GM19239 (cell line): ENCODE data around the gene FBL.
"Not testable (repeated sequence)": the region's sequence is repeated elsewhere in the genome, so short reads cannot be mapped to it uniquely, and the experiment has no call there.

Source experiments
- DNase-seq: peaks from one replicate; pipeline ENCODE4 v3.0.0; 2011; ENCODE audit warnings: low spot score; ENCODE audit not compliant: insufficient read length
- FAIRE-seq: peaks from 2 replicates; lab custom pipeline; 2011; peaks lifted over from hg19 to GRCh38; lab: Jason Lieb, UNC

FBL gene

DNA sequence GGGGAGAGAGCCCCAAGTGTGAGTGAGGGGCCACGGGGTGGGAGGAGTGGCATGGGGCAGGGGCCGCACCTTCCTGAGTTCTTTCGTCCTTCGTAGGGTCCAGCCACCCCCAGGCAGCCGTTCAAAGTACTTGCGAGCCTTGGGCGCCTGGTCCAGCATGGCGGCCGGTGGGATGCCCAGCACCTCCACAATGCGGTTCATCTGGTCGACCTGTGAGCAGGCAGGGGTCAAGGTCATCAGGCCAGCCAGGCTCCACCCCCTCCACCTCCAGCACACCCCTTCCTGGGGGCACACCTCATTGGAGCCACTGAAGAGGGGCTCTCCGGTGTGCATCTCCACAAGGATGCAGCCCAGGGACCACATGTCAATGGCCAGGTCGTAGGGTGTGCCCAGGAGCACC, 19.0 kb downstream of the FBL start:
- DNase-seq: no peak
- no peak for FAIRE-seq

DNA sequence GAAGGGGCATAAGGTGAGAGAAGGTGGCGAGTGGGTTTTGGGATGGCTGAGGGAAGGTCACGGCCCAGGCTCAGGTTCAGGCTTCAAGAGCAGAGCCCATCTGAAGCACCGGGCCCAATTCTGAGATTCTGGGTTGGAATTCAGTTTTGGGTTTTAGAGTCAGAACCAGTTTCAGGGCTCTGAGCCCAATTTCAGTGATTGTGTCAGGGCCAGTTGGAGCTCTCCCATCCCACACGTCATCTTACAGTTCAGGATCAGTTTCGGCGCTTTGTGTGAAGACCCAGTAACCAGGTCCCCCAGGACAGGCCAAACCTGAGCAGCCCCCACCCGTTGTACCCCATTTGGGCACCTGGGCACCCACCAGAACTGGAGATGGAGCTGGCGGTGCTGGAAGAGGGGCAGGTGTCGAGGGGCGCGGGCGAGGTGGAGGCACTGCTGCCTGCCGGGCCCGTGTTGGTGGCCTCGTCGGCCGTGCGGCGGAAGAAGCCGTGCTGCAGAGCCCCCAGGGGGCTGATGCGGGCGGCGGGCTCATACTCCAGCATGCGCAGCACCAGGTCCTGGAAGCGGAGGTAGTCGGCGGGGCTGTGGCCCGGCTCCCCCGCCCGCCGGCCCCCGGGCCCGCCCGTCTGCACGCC, 19.8 kb downstream of the FBL start:
- DNase-seq (no peak), FAIRE-seq (no peak)

- DNase-seq (no peak), FAIRE-seq (no peak)
Observed at GRCh38 chr19:39825531-39826076, 20.6 kb downstream of the FBL start.

- FAIRE-seq (no peak), DNase-seq (no peak)
Observed at GRCh38 chr19:39825093-39825463, 21.1 kb downstream of the FBL start.

- DNase-seq: peak; percentile 97
- FAIRE-seq: peak; percentile 98
Observed at GRCh38 chr19:39824143-39825092, 21.8 kb downstream of the FBL start.

- FAIRE-seq: peak; percentile 28
Observed at GRCh38 chr19:39823686-39824085, 22.5 kb downstream of the FBL start.

DNA sequence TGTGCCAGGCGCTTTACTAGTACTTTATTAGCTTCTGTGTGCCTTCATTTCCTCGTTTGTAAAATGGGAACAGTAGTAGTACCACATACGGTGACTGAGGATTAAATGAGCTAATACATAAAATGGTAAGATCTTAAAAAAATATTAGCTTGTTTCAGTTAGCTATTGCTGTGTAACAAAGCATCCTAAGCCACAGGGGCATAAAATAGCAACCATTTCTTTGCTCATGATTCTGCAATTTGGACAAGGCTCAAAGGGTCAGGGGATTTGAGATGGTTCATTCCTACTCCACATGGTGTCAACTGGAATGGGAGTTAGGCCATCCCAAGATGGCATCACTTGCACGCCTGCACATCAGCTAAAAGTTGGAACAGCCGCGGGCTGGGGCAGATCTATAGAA, 25.5 kb downstream of the FBL start:
- FAIRE-seq (no peak), DNase-seq (no peak)

More at GRCh38 chr19:39823686-39824085, 22.5 kb downstream of the FBL start:
- DNase-seq: no peak

- FAIRE-seq (no peak), DNase-seq (no peak)
Observed at GRCh38 chr19:39819786-39820185, 26.4 kb downstream of the FBL start.

GRCh38 chr19:39818626-39819097, 27.5 kb downstream of the FBL start:
- DNase-seq: no peak
- peak; percentile 81 for FAIRE-seq

- no peak for FAIRE-seq
- DNase-seq: no peak
Observed at GRCh38 chr19:39817888-39818561, 28.2 kb downstream of the FBL start.

- DNase-seq (no peak), FAIRE-seq (no peak)
Observed at GRCh38 chr19:39816287-39817048, 29.7 kb downstream of the FBL start.

DNA sequence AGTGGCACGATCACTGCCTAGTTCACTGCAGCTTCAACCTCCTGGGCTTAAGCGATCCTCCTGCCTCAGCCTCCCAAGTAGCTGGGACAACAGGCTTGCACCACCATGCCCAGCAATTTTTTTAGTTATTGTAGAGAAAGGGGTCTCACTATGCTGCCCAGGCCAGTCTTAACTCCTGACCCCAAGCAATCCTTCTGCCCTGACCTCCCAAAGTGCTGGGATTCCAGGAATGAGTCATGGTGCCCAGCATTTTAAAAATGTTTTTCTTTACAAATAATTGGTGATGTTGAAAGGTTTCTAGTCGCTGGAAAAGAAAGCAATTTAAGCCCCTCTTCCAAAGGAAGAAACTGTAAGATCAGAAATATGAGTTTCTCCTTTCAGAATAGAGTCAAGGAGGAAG, 31.6 kb downstream of the FBL start:
- FAIRE-seq: no peak
- no peak for DNase-seq

- not testable (repeated sequence) for DNase-seq, FAIRE-seq
Observed at GRCh38 chr19:39814111-39814510, 32.1 kb downstream of the FBL start.

- no peak for FAIRE-seq
- no peak for DNase-seq
Observed at GRCh38 chr19:39813264-39813993, 32.8 kb downstream of the FBL start.

- DNase-seq (no peak), FAIRE-seq (no peak)
Observed at GRCh38 chr19:39811064-39811463, 35.1 kb downstream of the FBL start.

DNA sequence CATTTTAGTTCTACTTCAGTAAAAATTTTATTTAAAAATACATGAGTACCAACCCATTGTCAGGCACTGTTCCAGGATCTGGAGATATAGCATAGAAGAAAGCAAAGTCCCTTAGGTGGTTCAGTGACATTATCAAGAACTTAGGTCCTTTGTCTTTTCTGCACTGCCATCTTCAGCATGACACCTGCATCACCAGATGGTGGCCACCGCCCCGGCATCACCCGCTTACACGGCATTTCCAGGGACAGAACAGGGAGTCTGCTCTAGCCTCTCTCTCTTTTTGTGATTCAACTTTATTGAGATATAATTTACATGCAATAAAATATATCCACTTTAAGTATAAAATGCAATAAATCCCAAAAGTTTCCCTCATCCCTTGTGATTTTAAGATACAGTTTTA, 35.8 kb downstream of the FBL start:
- no peak for DNase-seq
- no peak for FAIRE-seq

- FAIRE-seq (no peak), DNase-seq (no peak)
Observed at GRCh38 chr19:39809368-39809767, 36.8 kb downstream of the FBL start.

- not testable (repeated sequence) for DNase-seq
Observed at GRCh38 chr19:39808688-39809087, 37.5 kb downstream of the FBL start.

DNA sequence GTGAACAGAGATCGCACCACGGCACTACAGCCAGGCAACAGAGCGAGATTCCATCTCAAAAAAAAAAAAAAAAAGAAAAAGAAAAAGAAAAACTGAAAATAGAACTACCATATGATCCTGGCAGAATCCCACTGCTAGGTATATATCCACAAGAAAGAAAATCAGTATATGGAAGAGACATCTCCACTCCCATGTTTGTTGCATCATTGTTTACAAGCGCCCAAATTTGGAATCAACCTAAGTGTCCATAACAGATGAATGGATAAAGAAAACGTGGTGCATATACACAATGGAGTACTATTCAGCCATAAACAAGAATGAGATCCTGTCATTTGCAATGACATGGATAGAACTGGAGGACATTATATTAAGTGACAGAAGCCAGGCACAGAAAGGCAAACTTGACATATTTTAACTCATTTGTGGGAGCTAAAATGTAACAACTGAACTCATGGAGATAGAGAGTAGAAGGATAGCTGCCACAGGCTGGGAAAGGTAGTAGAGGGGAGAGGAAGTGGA, 38.3 kb downstream of the FBL start:
- FAIRE-seq: no peak

More at GRCh38 chr19:39808688-39809087, 37.5 kb downstream of the FBL start:
- FAIRE-seq: not testable (repeated sequence)

More for the DNA sequence above, 38.3 kb downstream of the FBL start:
- no peak for DNase-seq
